ENCODE results near the gene SIGLEC12.

SIGLEC12 gene

GRCh38 chr19:51541458-51542357 is 40.1 kb upstream of the SIGLEC12 start:
- Histone ChIP-seq H3K36me3 (no peaks in the 10 kb centered on the region), H3K27me3 (peaks cover 0 to 16% of the 10 kb centered on the region in 2 donors), H3K4me1 (no peaks in the 10 kb centered on the region), H3K27ac (no peak overlapping the region), H3K9me3 (no peaks in the 10 kb centered on the region), H3K4me3 (no peak overlapping the region)
- no peak for DNase-seq
- TF ChIP-seq CTCF (IDR thresholded peaks at IDR 0.05) = no peak
- intact Hi-C loops (cut with DNase I; ENCODE audit: low total_unique reads) = no loop called here

- TF ChIP-seq CTCF (IDR thresholded peaks at IDR 0.05) = no peak
- Histone ChIP-seq H3K4me3 (no peak overlapping the region), H3K27me3 (peaks cover 0 to 15% of the 10 kb centered on the region in 2 donors), H3K36me3 (no peaks in the 10 kb centered on the region), H3K27ac (no peak overlapping the region), H3K4me1 (no peaks in the 10 kb centered on the region), H3K9me3 (no peaks in the 10 kb centered on the region)
- DNase-seq = no peak
- intact Hi-C loops (cut with DNase I; ENCODE audit: low total_unique reads) = no loop called here
Measured at GRCh38 chr19:51539821-51540366, 38.3 kb upstream of the SIGLEC12 start.

- H3K4me1 ChIP-seq = no peaks in the 10 kb centered on the region
- intact Hi-C loops (cut with DNase I; ENCODE audit: low total_unique reads) = no loop called here
- TF ChIP-seq CTCF (IDR thresholded peaks at IDR 0.05) = no peak
- no peaks in the 10 kb centered on the region for H3K36me3 ChIP-seq
- H3K27ac ChIP-seq = no peak overlapping the region
- H3K27me3 ChIP-seq = peaks cover 0 to 8% of the 10 kb centered on the region in 2 donors
- H3K4me3 ChIP-seq = no peak overlapping the region
- DNase-seq = no peak
- H3K9me3 ChIP-seq = no peaks in the 10 kb centered on the region
Measured at GRCh38 chr19:51535535-51535934, 33.9 kb upstream of the SIGLEC12 start.

GRCh38 chr19:51531349-51532315 is 30.0 kb upstream of the SIGLEC12 start, which contains the start of gene SIGLEC6:
Gene SIGLEC6 (minus strand): TSS chr19:51531670. CDS start chr19:51531648, 22 bp downstream.
- Histone ChIP-seq H3K36me3 (no peaks in the 10 kb centered on the region), H3K4me1 (no peaks in the 10 kb centered on the region), H3K4me3 (no peak within 1 kb of the TSS), H3K9me3 (no peaks in the 10 kb centered on the region), H3K27me3 (peaks cover 0 to 2% of the 10 kb centered on the region in 2 donors), H3K27ac (no peak within 1 kb of the TSS)
- TF ChIP-seq CTCF (IDR thresholded peaks at IDR 0.05) = no peak
- intact Hi-C loops (cut with DNase I; ENCODE audit: low total_unique reads) = loop anchor here (1.0 kb wide), 1 partner anchor 85 kb away; no protein-coding TSS in a partner anchor
- DNase-seq = peak; percentile 63 to 77

- no peak overlapping the region for H3K27ac ChIP-seq
- no peaks in the 10 kb centered on the region for H3K36me3 ChIP-seq
- DNase-seq = no peak
- no peaks in the 10 kb centered on the region for H3K9me3 ChIP-seq
- H3K27me3 ChIP-seq = peaks cover 0 to 2% of the 10 kb centered on the region in 2 donors
- intact Hi-C loops (cut with DNase I; ENCODE audit: low total_unique reads) = loop anchor here (1.0 kb wide), 1 partner anchor 86 kb away; no protein-coding TSS in a partner anchor
- peaks cover 0 to 2% (median 0%) of the 10 kb centered on the region in 4 donors for H3K4me1 ChIP-seq
- no peak overlapping the region for H3K4me3 ChIP-seq
- no peak for TF ChIP-seq CTCF (IDR thresholded peaks at IDR 0.05)
Measured at GRCh38 chr19:51530616-51531015, 29.0 kb upstream of the SIGLEC12 start.
